ENCODE data around the gene NFIB.

The NFIB gene

DNA sequence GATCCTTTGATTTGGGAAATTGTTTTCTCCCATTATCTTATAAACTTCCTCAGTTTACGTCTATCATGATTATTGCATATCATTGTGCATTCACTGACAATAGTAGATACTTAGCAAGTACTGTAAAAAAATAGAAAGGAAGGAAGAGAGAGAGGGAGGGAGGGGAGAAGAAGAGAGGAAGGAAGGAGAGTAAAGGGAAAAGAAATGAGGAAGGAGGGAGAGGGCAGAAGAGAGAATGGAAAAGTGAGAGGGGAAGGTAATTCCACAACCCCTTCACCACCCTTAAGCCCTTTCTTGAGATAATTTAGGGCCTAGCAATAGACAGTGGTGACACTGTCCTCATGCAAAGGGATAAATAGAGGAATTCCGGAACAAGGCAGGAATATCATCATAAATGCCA lies 64.4 kb downstream of the NFIB start:
- DNase-seq (ENCODE audit: low read depth in 1 of 2, low spot score in 1 of 2), result no peak

- no peak for DNase-seq (ENCODE audit: low read depth in 1 of 2, low spot score in 1 of 2)
Observed at GRCh38 chr9:14248149-14248548, 65.8 kb downstream of the NFIB start.

DNA sequence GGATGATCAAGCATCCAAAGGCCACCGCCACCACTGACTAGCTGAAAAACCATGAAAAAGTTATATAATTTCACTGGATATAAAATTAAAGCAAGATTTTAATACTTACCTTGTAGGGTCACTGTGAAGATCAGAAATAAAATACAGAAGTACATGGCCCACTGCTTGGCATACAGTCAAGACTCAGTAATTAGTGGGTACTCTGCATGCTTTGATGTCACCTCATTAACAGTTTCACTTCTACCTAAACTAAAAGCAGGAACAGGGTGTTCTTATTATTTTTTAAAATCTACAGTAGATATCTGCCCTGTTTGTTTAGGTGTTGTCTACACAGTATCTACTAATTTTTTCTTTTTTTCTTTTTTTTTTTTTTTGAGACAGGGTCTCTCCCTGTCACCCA lies 66.4 kb downstream of the NFIB start:
- DNase-seq (ENCODE audit: low read depth in 1 of 2, low spot score in 1 of 2), result no peak

DNA sequence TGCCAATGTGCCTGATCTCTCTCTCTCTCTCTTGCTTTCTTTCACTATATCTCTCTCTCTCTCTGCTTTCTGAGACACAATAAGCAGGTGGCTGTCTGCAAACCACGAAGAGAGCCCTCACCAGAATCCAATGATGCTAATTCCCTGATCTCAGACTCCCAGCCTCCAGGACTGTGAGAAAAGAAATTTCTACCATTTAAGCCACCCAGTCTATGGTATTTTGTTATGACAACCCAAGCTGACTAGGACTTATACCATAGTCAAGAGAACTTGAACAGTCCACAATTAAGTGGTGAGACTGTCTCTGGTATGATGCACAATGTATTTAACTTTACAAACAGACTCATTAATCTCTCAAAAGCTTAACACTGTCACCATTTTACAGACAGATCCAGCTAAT lies 67.0 kb downstream of the NFIB start:
- no peak for DNase-seq (ENCODE audit: low read depth in 1 of 2, low spot score in 1 of 2)

GRCh38 chr9:14245901-14246525 lies 67.9 kb downstream of the NFIB start:
- no peak for DNase-seq (ENCODE audit: low read depth in 1 of 2, low spot score in 1 of 2)

DNA sequence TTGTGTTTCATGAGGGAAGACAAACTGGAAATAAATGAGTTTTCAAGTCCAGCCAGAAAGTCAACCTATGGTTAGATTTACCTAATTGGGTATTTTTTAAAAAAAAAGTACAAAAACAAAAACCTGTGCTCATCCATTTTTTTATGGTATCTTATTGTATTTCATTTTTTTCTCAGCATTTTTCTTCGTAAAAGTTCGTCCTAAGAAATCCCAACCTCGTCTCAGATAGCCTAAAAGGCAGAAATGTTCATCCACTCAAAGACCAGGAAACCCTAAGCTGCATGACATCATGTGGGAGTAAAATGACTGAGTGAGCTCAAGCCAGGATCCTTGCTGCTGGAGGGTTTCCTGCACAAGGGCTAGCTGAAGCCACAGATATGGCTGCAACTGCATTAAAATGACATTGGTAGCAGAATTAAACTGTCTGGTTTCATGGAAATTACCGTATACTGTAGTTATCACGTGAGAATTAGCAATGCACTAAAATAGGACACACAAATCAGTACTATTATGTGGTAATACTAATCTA lies 70.4 kb downstream of the NFIB start:
- no peak for DNase-seq (ENCODE audit: low read depth in 1 of 2, low spot score in 1 of 2)

GRCh38 chr9:14242150-14242805 lies 71.7 kb downstream of the NFIB start:
- DNase-seq (ENCODE audit: low read depth in 1 of 2, low spot score in 1 of 2), result no peak

DNA sequence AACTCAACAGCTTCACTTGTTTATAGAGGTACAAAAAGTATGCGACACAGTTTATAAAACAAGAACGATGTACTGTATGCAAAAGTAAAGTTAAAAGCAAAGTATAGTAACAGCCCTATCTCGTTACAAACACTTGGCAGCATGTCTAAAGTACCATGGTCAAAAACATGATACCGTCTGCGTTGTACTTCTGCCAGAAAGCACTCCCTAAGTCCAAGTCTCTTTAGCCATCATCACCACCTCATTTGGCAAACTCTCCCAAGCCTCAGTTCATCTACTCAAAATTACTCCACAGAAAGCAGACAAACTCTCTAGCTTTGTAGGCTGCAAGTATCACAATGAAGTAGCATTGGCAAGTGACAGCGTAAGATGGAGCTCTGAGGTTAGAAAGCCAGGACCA lies 73.4 kb downstream of the NFIB start:
- no peak for DNase-seq (ENCODE audit: low read depth in 1 of 2, low spot score in 1 of 2)

- no peak for DNase-seq (ENCODE audit: low read depth in 1 of 2, low spot score in 1 of 2)
Observed at GRCh38 chr9:14238518-14238917, 75.4 kb downstream of the NFIB start.

DNA sequence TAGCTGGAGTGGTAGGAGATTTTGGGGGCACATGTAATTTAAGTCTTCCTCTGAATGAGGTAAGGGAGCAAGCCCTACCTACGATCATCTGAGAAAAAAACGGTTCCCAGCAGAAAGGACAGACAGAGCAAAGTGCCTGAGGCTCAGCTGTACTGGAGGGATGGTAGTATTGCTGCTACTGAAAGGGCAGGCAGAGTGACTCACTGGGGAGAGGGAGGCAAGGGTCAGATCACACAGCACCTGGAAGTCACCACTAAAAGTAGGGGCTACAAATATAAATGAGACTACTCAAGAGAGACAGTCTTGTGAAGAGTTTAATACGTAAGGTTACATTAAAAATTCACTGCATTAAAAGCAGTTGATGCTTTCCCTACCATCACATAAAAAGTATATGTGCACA lies 75.9 kb downstream of the NFIB start:
- no peak for DNase-seq (ENCODE audit: low read depth in 1 of 2, low spot score in 1 of 2)

- no peak for DNase-seq (ENCODE audit: low read depth in 1 of 2, low spot score in 1 of 2)
Observed at GRCh38 chr9:14236591-14236990, 77.3 kb downstream of the NFIB start.

DNA sequence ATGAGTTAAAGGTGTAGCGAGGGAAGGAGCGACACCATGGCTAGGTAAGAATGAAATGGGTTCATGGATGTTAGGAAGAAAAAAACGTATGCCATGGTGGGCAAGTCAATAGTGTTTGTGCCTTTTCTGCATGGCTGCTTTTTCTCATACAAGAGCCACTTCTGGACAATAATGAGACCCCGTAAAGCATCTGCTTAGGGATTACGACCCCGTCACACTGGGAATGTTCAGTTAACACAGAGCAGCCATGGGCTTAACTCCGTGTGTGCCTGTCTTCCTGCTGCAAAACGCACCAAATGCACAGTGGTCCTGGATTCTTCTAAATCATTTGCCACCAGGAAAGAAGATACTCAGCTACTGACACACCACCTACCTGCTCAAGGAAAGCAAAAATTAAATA lies 81.8 kb downstream of the NFIB start:
- DNase-seq (ENCODE audit: low read depth in 1 of 2, low spot score in 1 of 2), result no peak

GRCh38 chr9:14231196-14231990 lies 82.5 kb downstream of the NFIB start:
- DNase-seq (ENCODE audit: low read depth in 1 of 2, low spot score in 1 of 2), result no peak

DNA sequence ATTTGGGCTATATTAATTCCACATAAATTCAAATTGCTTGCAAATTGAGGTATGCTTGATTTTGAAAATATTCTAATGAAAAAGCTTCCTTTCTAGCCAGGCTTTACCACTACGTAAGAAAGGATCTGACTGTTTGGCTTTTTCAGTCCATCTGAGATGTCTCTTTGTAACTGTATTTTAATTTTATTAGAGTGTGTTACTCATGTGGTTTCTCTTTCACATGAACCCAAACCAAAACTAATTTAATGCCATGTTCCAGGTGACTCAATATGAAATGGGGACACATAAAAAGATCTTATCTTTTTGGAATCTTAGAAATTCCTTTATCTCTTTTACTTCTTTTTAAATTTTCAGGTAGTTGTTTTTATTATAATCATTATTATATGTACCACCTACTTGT lies 85.3 kb downstream of the NFIB start:
- no peak for DNase-seq (ENCODE audit: low read depth in 1 of 2, low spot score in 1 of 2)

- no peak for DNase-seq (ENCODE audit: low read depth in 1 of 2, low spot score in 1 of 2)
Observed at GRCh38 chr9:14226855-14227532, 86.9 kb downstream of the NFIB start.

DNA sequence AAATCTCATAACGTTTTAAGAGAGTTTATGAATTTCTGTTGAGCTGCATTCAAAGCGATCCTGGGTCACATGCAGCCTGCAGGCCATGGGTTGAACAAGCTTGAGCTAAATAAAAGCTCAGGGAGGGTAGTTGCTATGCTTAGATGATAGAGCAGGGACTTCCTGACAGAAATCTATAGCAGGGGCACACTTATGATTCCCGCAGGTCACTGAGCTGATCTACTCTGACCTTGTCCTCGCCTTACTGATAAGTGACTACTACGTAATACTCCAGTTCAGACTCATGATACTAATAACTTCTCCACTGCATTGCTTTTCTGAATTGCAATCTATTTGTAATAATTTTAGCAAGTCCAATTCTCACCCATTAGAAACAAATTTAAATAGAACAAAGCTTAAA lies 90.9 kb downstream of the NFIB start:
- no peak for DNase-seq (ENCODE audit: low read depth in 1 of 2, low spot score in 1 of 2)

- DNase-seq (ENCODE audit: low read depth in 1 of 2, low spot score in 1 of 2), result no peak
Observed at GRCh38 chr9:14222149-14222835, 91.6 kb downstream of the NFIB start.

DNA sequence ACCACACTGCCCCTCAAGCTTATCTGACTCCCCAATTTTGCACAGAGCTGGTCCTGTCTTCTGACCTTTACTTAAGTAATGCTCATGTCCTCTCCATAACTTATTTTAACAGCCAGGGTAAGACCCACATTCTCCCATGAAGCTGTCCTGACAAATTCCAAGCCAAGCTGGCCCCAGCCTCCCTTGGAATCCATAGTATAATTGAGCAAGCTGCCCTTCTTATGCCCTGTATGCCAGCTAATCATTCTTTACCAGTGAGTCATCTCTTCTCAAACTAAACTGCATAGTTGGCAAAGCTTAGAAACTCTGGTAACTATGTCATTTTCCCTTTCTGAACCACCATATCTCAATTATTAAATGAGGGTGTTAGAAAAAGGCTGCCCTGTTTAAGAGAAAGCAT lies 92.4 kb downstream of the NFIB start:
- DNase-seq (ENCODE audit: low read depth in 1 of 2, low spot score in 1 of 2), result no peak

- DNase-seq (ENCODE audit: low read depth in 1 of 2, low spot score in 1 of 2), result no peak
Observed at GRCh38 chr9:14221119-14221518, 92.8 kb downstream of the NFIB start.

- no peak for DNase-seq (ENCODE audit: low read depth in 1 of 2, low spot score in 1 of 2)
Observed at GRCh38 chr9:14220256-14220655, 93.7 kb downstream of the NFIB start.

GRCh38 chr9:14219850-14220249 lies 94.1 kb downstream of the NFIB start:
- DNase-seq (ENCODE audit: low read depth in 1 of 2, low spot score in 1 of 2), result no peak

All from stimulated activated CD4-positive, alpha-beta T cell treated with anti-CD3 and anti-CD28 coated beads, Interleukin-15, amount 100 ng/mL, for 1 hour (primary cell).